PC-9 (cell line): ENCODE results near the gene HOXD11.

Experiments
- CTCF ChIP-seq: fragments of 200-600 bp; sonication (generic); conservative IDR thresholded peaks from 2 replicates; pipeline ENCODE4 v1.6.1; 2017; ENCODE audit warnings: mixed run types, antibody characterized with exemption, mild to moderate bottlenecking, moderate library complexity
- EZH2 ChIP-seq: fragments of 200-600 bp; sonication (generic); IDR thresholded peaks from 2 replicates; pipeline ENCODE4 v1.8.0; 2017; ENCODE audit warnings: antibody characterized with exemption, low read depth

GRCh38 chr2:176096243-176096985 lies 10.7 kb upstream of the HOXD11 start:
- TF ChIP-seq EZH2: no peak
- TF ChIP-seq CTCF: no peak
